ENCODE results near the gene MYT1. TPM values are rescaled to one million over a fixed set of nuclear protein-coding genes. Genes with fewer than 3 reads are reported as not detected.
A peak's percentile ranks its signal among the peaks of the same experiment; 100 is the strongest.

Gene MYT1
- total RNA-seq, 1 experiment from 2014 or later, result 2.0 TPM

DNA sequence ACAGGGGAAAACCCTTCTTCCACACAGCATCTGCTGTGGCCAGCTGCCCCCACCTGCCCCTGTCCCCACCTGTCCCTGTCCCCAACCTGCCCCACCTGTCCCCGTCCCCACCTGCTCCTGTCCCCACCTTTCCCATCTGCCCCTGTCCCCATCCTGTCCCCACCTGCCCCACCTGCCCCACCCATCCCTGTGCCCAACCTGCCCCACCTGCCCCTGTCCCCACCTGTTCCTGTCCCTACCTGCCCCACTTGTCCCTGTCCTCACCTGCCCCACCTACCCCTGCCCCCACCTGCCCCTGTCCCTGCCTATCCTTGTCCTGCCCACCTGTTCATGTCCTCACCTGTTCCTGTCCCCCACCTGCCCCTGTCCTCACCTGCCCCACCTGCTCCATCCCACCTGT, 6.4 kb upstream of the MYT1 start (continued):
- TF ChIP-seq, protein P1, sequence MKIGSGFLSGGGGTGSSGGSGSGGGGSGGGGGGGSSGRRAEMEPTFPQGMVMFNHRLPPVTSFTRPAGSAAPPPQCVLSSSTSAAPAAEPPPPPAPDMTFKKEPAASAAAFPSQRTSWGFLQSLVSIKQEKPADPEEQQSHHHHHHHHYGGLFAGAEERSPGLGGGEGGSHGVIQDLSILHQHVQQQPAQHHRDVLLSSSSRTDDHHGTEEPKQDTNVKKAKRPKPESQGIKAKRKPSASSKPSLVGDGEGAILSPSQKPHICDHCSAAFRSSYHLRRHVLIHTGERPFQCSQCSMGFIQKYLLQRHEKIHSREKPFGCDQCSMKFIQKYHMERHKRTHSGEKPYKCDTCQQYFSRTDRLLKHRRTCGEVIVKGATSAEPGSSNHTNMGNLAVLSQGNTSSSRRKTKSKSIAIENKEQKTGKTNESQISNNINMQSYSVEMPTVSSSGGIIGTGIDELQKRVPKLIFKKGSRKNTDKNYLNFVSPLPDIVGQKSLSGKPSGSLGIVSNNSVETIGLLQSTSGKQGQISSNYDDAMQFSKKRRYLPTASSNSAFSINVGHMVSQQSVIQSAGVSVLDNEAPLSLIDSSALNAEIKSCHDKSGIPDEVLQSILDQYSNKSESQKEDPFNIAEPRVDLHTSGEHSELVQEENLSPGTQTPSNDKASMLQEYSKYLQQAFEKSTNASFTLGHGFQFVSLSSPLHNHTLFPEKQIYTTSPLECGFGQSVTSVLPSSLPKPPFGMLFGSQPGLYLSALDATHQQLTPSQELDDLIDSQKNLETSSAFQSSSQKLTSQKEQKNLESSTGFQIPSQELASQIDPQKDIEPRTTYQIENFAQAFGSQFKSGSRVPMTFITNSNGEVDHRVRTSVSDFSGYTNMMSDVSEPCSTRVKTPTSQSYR (CRISPR knock-in tag; IDR thresholded peaks at IDR 0.05), result no peak
- TF ChIP-seq CREM (CRISPR knock-in tag; IDR thresholded peaks at IDR 0.05), result no peak
- TF ChIP-seq, protein P2, sequence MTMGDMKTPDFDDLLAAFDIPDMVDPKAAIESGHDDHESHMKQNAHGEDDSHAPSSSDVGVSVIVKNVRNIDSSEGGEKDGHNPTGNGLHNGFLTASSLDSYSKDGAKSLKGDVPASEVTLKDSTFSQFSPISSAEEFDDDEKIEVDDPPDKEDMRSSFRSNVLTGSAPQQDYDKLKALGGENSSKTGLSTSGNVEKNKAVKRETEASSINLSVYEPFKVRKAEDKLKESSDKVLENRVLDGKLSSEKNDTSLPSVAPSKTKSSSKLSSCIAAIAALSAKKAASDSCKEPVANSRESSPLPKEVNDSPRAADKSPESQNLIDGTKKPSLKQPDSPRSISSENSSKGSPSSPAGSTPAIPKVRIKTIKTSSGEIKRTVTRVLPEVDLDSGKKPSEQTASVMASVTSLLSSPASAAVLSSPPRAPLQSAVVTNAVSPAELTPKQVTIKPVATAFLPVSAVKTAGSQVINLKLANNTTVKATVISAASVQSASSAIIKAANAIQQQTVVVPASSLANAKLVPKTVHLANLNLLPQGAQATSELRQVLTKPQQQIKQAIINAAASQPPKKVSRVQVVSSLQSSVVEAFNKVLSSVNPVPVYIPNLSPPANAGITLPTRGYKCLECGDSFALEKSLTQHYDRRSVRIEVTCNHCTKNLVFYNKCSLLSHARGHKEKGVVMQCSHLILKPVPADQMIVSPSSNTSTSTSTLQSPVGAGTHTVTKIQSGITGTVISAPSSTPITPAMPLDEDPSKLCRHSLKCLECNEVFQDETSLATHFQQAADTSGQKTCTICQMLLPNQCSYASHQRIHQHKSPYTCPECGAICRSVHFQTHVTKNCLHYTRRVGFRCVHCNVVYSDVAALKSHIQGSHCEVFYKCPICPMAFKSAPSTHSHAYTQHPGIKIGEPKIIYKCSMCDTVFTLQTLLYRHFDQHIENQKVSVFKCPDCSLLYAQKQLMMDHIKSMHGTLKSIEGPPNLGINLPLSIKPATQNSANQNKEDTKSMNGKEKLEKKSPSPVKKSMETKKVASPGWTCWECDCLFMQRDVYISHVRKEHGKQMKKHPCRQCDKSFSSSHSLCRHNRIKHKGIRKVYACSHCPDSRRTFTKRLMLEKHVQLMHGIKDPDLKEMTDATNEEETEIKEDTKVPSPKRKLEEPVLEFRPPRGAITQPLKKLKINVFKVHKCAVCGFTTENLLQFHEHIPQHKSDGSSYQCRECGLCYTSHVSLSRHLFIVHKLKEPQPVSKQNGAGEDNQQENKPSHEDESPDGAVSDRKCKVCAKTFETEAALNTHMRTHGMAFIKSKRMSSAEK (CRISPR knock-in tag; IDR thresholded peaks at IDR 0.05; ENCODE audit: borderline replicate concordance), result no peak
- no peak for TF ChIP-seq SMAD3 (CRISPR knock-in tag; IDR thresholded peaks at IDR 0.05; ENCODE audit: borderline replicate concordance)

DNA sequence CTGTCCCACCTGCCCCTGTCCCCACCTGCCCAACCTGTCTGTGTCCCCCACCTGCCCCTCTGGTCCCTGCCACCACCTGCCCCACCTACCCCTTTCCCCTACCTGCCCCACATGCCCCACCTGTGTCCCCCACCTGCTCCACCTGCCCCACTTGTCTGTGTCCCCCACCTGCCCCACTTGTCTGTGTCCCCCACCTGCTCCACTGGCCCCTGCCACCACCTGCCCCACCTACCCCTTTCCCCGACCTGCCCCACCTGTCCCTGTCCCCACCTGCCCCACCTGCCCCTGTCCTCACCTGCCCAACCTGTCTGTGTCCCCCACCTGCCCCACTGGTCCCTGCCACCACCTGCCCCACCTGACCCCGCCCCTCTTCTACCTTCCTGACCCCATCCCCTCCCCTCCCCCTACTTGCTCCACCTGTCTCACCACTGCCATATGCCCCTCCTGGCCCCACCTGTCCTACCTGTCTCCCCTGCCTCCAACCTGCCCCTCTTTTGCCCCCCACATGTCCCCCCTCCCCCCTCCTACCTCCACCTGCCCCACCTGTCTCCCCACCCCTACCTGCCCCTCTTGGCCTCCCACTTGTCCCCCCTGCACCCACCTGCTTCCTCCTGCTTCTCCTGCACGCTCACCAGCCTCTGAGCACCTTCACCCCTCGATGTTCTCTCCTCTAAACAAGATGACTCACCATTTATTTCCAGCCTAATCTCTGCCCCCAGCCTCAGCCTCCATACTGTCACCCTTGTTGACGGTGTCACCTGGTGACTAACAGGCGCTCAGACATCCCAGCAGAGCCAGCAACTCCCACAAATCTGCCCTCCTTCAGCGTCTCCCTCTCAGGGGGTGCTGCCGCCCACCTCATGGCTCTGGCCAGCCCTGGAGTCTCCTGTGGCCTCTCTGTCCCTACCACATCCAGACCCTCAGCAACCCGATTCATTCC, 5.6 kb upstream of the MYT1 start:
- H3K4me3 Mint-ChIP-seq, result no peak overlapping the region
- ChIA-PET CTCF (no interaction called here), POLR2A (no interaction called here)
- no peak for TF ChIP-seq NFE2L1 (CRISPR knock-in tag; IDR thresholded peaks at IDR 0.05)
- TF ChIP-seq, protein P3, sequence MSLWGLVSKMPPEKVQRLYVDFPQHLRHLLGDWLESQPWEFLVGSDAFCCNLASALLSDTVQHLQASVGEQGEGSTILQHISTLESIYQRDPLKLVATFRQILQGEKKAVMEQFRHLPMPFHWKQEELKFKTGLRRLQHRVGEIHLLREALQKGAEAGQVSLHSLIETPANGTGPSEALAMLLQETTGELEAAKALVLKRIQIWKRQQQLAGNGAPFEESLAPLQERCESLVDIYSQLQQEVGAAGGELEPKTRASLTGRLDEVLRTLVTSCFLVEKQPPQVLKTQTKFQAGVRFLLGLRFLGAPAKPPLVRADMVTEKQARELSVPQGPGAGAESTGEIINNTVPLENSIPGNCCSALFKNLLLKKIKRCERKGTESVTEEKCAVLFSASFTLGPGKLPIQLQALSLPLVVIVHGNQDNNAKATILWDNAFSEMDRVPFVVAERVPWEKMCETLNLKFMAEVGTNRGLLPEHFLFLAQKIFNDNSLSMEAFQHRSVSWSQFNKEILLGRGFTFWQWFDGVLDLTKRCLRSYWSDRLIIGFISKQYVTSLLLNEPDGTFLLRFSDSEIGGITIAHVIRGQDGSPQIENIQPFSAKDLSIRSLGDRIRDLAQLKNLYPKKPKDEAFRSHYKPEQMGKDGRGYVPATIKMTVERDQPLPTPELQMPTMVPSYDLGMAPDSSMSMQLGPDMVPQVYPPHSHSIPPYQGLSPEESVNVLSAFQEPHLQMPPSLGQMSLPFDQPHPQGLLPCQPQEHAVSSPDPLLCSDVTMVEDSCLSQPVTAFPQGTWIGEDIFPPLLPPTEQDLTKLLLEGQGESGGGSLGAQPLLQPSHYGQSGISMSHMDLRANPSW (CRISPR knock-in tag; conservative IDR thresholded peaks at IDR 0.05; ENCODE audit: low read depth), result no peak
- TF ChIP-seq ZNF317 (CRISPR knock-in tag; IDR thresholded peaks at IDR 0.05; ENCODE audit: borderline replicate concordance, low read depth), result no peak
- no peak for TF ChIP-seq OVOL2 (CRISPR knock-in tag; IDR thresholded peaks at IDR 0.05; ENCODE audit: borderline replicate concordance)
- TF ChIP-seq, protein P4, sequence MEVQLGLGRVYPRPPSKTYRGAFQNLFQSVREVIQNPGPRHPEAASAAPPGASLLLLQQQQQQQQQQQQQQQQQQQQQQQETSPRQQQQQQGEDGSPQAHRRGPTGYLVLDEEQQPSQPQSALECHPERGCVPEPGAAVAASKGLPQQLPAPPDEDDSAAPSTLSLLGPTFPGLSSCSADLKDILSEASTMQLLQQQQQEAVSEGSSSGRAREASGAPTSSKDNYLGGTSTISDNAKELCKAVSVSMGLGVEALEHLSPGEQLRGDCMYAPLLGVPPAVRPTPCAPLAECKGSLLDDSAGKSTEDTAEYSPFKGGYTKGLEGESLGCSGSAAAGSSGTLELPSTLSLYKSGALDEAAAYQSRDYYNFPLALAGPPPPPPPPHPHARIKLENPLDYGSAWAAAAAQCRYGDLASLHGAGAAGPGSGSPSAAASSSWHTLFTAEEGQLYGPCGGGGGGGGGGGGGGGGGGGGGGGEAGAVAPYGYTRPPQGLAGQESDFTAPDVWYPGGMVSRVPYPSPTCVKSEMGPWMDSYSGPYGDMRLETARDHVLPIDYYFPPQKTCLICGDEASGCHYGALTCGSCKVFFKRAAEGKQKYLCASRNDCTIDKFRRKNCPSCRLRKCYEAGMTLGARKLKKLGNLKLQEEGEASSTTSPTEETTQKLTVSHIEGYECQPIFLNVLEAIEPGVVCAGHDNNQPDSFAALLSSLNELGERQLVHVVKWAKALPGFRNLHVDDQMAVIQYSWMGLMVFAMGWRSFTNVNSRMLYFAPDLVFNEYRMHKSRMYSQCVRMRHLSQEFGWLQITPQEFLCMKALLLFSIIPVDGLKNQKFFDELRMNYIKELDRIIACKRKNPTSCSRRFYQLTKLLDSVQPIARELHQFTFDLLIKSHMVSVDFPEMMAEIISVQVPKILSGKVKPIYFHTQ (CRISPR knock-in tag; IDR thresholded peaks at IDR 0.05), result no peak
- TF ChIP-seq ATF1 (CRISPR knock-in tag; IDR thresholded peaks at IDR 0.05), result no peak
- no peak for TF ChIP-seq ZBTB21 (CRISPR knock-in tag; IDR thresholded peaks at IDR 0.05; ENCODE audit: borderline replicate concordance)
- TF ChIP-seq NR2C2 (CRISPR knock-in tag; IDR thresholded peaks at IDR 0.05), result no peak
- TF ChIP-seq, protein P5, sequence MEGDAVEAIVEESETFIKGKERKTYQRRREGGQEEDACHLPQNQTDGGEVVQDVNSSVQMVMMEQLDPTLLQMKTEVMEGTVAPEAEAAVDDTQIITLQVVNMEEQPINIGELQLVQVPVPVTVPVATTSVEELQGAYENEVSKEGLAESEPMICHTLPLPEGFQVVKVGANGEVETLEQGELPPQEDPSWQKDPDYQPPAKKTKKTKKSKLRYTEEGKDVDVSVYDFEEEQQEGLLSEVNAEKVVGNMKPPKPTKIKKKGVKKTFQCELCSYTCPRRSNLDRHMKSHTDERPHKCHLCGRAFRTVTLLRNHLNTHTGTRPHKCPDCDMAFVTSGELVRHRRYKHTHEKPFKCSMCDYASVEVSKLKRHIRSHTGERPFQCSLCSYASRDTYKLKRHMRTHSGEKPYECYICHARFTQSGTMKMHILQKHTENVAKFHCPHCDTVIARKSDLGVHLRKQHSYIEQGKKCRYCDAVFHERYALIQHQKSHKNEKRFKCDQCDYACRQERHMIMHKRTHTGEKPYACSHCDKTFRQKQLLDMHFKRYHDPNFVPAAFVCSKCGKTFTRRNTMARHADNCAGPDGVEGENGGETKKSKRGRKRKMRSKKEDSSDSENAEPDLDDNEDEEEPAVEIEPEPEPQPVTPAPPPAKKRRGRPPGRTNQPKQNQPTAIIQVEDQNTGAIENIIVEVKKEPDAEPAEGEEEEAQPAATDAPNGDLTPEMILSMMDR (IDR thresholded peaks at IDR 0.05), result no peak
- TF ChIP-seq, protein P6, sequence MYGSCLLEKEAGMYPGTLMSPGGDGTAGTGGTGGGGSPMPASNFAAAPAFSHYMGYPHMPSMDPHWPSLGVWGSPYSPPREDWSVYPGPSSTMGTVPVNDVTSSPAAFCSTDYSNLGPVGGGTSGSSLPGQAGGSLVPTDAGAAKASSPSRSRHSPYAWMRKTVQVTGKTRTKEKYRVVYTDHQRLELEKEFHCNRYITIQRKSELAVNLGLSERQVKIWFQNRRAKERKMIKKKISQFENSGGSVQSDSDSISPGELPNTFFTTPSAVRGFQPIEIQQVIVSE (CRISPR knock-in tag; IDR thresholded peaks at IDR 0.05; ENCODE audit: borderline replicate concordance), result no peak
- no peak for TF ChIP-seq SMAD3 (CRISPR knock-in tag; IDR thresholded peaks at IDR 0.05; ENCODE audit: borderline replicate concordance)
- TF ChIP-seq, protein P7, sequence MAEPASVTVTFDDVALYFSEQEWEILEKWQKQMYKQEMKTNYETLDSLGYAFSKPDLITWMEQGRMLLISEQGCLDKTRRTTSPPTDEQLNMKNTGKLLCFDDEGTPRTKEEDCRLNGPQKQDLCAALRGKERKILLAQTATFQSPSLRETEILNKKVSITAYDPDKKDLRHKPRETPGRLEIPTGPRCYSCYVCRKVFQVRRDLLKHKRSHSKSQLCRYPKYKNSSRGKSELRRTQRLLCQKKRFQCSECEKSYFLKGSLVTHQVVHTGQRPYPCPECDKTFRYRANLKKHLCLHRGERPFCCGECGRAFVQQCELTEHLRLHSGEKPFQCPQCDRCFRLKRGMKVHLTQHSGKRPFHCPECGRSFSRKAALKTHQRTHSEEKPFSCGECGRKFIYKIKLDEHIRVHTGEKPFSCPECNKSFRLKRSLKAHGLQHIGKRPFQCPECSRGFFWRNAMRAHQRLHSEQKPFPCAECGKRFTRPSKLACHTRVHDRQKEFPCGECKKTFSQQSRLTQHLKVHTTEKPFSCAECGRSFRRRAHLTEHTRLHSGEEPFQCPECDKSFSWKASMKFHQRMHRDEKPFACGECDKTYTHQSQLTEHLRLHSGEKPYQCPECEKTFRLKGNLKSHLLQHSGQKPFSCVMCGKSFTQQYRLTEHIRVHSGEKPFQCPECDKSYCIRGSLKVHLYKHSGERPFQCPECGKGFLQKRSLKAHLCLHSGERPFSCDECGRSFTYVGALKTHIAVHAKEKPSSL (CRISPR knock-in tag; conservative IDR thresholded peaks at IDR 0.05), result no peak
- H3K36me3 Mint-ChIP-seq, result no peaks in the 10 kb centered on the region
- ATAC-seq, result no peak
- DNase-seq (ENCODE audit: low spot score), result no peak
- H3K27ac Mint-ChIP-seq, result peak overlapping the region; percentile 72; the same call in 1 of the 2 replicates
- no peaks in the 10 kb centered on the region for H3K9me3 Mint-ChIP-seq
- peaks cover 50% of the 10 kb centered on the region for H3K4me1 Mint-ChIP-seq
- H3K27me3 Mint-ChIP-seq (ENCODE audit: low read depth), result peaks cover 37% of the 10 kb centered on the region
